Amniotic epithelial cell (primary cell): ENCODE results near the gene CD6.

Source experiments
- DNase-seq: peaks from one replicate; pipeline ENCODE4 v3.0.0-alpha.2; 2010; ENCODE audit warnings: low read depth

CD6 gene

DNA sequence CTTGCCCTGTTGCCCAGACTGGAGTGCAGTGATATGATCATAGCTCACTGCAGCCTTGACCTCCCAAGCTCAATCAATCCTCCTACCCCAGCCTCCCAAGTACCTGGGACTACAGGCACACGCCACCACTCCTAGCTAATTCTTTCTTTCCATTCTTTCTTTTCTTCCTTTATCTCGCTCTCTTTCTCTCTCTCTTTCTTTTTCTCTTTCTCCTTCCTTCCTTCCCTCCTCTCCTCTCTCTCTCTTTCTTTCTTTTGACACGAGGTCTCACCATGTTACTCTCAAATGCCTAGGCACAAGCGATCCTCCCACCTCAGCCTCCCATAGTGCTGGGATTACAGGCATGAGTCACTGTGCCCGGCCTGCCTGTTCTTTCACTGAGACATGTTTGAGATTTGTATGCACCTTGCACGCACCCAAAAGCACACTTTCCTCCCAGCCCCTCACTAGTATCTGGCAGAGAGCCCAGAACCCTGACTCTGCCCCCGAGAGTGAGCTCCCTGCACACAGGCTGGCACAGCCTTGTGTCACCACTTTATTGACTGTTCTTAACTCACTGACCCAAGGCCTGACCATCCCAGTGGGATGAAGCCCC lies 56.8 kb downstream of the CD6 start:
- DNase-seq: no peak

DNA sequence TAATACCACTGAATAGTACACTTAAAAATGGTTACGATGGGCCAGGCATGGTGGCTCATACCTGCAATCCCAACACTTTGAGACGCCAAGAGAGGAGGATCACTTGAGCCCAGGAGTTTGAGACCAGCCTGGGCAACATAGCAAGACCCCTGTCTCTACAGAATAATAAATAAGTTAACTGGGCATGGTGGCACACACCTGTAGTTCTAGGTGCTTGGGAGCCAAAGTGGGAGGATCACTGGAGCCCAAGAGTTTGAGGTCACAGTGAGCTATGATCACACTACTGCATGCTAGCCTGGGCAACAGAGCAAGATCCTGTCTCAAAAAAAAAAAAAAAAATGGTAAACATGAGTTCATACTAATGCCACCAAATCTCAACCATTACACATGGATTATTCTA lies 61.3 kb downstream of the CD6 start:
- no peak for DNase-seq

DNA sequence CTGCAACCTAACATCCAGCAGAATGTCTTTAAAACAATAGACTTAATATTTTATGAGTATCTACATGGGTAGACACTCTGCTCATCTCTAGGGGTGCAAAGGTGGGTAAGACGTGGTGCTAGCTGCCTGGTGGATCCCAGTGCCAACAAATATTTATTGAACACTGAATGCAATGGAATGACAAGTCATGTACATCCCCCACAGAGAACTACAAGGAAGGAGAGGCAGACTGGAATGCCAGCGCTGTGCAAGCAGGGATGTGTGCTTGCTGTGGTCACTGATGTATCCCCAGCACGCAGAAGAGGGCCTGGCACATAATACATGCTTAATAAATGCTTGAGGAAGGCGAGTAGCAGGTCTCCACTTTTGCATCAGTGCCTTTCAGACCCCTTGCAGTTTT lies 61.9 kb downstream of the CD6 start:
- DNase-seq: no peak

DNA sequence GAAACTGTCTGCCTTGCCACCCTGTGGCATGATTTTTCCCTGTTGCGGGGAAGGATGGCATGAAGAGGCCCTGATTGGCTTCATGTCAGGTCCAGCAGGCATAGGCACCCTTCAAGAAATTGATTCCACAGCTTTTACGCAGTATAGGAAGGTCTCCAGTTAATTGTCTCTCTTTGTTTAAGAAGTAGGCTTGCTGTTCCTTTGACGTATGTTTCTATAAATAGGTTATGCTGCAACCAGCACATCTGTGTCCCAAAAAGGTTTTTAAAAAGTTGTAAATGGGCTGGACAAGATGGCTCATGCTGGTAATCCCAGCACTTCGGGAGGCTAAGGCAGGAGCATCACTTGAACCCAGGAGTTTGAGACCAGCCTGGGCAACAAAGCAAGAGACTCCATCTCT lies 62.6 kb downstream of the CD6 start:
- DNase-seq: no peak

DNA sequence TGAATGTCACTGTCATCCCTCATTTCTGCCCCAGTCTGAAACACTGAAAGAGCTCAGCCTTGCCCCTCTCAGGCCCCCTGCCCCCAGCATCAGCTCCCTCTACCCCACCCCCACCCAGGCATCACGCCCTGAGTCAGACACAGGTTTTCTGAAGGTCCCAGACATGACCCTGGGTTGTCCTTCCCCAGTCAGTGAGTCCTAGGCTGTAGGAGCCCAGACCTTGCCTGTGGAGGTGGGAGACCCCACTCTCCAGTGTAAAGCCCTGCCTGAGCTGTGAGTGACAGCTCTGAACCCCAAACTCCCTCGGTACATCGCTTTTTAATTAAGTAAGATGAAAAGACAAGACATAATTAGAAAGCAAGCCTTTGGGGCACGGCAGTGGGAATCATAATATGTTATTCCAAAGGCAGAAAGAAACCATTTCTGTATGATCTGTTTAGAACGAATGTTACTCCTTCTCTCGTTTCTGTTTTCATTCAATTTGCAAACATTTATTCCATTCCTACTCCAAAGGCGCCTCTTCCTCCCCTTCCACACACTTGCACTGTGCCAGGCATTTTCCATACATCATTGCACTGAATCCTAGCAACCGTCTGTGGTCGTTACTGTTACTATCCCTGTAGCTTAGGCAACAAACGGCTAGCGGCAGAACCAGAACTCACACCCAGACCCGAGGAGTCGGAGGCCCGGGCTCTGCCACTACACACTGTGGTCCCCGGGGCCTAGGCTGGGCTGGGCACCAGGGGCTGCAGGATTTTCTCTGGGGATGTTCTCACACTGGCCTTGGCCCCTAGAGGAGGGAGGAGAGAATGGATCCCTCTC lies 63.4 kb downstream of the CD6 start:
- DNase-seq: no peak

DNA sequence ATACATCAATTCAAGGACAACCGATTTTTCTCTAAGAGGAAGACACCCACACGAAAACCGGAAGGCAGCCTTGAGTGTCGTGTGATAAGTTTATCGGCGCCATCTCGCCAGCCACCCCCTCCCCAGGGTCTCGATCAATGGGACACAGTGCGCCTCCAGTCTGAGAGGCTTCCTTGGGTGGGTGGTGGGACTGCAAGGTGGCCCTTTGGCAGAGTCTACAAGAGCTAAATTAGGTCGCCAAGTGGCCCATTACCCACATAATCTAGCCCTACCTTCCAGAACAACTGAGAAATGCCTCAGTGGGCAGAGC lies 64.0 kb downstream of the CD6 start:
- no peak for DNase-seq

DNA sequence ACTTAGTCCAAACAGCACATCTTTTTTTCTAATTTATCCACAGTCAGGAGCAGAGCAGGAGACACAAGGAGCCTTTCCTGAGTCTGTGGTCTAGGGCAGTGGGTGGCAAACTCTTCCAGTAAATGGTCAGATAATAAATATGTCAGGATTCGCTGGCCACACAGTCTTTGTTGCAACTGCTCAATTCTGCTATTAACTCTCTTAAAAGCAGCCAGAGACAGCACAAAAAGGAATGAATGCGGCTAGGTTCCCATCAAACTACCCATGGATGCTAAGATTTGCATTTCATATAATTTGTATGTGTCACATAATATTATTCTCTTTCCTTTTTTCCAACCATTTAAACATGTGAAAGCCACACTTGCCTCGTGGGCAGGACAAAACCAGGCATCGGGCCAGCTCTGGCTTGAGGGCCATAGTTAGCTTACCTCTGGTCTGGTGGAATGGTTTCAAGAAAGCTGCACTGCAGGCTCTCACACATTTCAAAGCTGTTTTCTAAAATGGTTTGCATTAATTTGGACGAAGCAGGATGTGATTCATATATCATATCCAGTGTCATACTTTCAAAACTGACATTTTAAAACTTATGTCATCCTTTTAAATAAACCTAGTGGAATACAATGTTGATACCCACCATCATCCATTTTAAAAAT lies 66.1 kb downstream of the CD6 start:
- DNase-seq: no peak

DNA sequence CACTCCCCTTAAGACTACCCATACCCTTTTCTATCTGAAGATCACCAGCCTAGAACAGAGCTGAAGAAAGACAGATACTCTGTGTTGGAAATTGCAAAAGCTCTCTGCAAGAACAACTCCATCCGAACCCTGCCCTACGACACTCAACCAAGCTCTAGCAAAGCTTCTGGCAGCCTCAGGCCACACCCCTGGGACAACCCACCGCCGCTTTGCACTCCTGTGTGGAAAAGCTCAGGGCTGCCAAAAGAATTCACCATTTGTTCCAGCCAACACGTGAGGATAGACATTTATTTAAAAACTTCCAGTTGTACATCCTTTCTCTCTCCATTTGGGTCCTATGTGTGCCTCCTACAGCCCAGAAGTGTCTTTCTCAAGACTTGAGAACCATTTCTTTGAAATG lies 68.4 kb downstream of the CD6 start:
- DNase-seq: no peak

DNA sequence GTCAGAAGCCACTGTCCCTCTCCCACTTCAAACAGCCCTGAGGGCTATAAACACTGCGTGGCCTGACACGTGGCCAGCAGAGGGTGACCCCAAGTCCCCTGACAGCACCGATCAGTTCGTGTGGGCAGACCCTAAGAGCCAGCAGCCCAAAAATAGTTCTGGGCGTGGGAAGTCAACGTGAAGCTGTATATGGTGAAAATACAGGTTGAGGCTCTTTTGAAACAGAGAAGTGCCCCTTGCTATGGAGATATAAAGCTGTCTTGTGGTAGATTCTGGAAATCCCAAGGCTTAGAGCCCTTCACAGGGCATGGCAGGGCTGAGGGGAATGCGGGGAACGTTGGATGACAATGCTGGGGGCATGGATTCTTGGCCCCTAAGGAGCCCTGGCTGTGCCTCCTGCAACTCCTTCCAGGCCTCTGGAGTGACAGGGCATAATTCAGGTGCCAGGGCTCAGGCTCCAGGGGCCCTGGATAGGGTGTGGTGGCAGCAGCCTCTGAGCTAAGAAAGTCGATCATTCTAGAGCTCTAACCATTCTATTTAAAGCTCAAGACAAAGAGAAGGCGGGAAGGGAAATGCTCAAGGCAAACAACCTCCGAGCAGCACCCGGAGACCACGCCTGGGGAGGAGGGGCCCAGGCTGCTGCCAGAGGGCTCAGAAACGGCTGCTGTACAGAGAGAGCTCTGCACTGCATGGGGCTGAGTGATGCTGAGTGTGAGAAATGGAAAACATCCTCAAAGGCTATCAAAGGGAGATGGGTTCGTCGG lies 70.5 kb downstream of the CD6 start:
- no peak for DNase-seq

DNA sequence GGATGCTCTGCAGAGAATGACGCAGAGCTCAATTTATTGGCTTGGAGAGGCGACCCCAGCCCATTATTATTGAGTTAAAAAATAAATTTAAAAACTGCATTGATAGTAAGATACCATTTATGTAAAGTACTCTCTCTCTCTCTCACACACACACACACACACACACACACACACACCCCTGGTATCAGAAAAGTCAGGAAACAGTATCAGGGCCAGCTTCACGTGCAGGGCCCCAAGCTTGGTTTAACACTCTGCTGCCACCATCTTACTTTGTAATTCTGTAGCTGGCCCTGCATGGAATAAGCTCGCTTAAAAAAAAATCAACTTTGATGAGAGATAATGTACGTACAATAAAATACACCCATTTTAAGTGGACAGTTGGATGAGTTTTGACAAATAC lies 71.1 kb downstream of the CD6 start:
- no peak for DNase-seq

DNA sequence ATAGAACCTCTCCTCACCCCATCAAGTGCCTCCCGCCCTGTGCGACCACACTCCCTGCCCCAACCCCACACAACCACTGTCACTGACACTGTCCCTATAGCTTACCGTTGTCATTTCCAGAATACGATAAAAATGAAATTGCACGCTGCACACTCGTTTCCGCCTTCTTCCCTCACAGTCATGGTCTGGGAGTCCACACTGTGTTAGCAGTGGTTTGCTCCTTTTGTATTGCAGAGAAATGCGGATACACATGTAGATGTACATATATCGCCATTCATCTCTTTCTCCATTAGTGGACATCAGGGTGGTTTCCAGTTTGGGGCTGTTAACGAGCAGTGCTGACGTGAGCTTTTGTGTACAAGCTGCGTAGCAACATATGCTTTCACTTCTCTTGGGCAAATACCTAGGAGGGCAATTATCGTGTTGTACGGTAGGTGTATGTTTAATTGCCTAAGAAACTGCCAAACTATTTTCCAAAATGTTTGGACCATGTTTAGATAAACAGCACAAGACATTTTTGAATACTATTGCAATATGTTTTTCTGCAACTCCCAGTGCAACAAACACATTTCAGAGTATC lies 71.6 kb downstream of the CD6 start:
- DNase-seq: no peak

DNA sequence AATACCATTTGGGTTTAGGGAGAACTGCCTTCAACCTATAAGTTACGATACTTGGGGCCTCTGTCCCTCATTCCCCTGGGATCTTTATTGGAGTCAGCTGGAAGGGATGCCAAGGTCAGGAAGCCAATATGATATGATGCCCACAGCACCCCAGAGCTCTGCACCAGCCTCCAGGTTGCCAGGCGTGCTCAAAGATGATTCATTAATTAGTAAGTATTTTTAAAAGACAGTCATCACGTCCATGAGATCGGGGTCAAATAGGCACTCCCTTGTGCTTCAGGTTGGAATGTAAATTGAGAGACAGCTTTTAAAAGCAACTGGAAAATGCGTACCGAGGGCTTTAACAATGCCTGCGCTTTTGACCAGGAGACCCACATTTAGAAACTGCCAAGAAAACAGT lies 73.8 kb downstream of the CD6 start:
- DNase-seq: no peak

DNA sequence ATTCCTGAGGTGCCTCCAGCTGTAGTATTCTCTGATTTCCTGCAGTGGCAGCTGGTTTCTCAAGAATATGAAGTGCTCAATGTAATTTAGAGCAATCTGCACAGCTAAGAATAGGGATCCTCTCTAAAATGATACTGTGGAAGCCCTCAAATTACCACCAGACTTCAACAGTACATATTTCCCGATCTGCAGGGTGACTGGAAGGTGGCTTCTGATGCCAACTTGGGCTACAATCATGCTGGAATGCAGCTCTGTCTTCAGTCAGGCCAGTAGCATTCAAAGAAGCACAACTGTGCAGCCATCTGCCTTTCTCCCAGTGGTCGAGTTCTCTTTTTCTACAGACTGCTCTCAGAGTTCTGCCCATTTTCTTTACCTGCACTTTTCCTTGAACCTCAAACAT lies 75.4 kb downstream of the CD6 start:
- DNase-seq: no peak

DNA sequence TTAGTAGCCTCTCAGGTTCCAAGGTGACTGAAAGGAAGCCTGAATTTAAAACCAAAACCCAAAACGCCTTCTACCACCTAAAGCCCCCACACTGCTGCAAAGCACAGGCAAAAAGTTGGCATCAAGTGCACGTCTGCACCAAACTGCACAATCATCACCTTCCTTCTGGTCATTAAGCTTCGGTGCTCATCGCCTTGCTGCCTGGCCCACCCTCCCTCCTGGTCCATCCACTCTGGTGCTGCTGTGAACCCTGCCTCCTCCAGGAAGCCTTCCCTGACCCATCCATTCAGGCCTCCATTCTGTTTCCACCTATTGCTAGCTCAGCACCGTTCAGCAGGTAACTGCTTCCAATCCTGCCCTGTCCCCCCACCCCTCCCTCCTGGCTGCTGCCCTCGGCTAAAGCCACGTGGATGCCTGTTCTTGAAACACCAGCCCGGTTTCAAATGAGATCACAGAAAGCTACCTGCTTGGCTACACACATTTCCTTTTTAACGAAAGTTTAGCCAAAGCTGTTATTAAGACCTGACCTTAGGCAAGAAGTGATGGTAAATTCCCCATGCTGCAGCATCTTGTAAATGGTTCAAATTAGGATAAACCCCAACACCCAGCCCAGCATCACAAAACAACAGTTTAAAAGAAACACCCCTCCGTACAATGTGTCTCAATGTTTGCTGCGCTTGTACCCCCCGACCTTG lies 77.0 kb downstream of the CD6 start:
- DNase-seq: no peak

DNA sequence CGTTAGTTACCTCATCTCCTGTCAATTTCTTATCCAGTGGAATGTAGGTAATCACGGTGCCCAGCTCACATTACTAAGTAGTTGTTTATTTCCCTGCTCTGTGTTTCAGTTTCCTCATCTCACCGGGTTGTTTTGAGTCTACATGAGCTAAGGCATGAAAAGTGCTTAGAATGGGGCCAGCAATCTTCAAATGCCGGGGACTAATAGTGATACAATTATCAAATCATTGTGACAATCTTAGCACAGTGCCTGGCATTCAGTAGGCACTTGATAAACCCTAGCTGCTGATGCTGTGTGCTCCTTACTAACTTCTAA lies 77.5 kb downstream of the CD6 start:
- DNase-seq: no peak

DNA sequence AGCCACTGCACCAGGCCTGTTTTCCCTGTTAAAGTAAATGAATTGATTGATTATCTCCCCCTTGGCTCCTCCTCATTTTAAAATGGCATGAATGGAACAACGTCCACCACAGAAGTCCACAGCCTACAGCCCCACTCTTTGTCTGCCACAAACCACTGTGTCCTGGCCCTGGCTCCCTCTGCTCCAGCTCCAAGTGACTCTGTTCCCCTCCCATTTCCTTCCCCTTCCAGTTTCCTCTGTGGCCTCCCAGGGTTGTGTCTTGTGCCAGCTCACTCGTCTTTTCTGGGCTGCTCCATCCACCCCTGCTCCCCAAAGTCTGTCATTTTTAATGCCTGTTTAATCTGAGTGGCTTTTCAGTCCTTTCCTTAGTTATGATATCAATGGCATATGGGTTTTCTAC lies 78.4 kb downstream of the CD6 start:
- DNase-seq: no peak

DNA sequence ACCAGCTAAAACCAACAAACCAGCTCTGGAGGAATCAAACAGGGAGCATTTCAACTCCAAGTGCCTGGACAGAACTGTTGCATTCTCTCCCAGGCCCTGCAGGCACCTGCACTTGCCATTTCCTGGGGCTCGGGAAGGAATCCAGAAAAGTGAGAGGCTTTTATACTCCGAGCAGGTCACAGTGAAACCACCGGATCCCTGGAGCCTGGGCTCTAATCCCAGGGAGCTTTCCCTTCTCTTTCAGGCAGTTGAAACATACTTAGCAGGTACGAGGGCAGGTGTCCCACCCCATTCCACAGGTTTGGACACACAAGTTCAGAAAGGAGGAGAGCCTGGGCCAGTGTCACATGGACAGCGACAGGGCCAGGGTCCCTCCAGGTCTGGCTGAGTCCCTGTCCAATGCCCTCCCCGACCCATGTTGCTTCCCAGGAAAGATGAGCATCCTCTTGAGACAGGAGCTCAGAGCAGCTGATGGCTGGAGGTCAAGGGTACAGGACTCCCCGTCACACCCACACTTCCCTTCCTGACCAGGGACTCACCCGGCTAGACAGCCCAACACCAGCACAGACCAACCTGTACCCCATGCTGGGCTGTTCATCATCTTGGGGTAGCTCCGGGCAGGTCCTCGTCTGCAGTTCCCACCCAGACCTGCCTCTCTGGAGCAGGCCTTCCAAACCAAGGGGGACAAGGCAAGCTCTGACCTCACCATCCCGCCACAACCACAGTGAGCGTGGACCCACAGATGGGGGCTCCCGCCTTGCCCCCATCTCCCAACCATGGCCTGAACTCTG lies 80.9 kb downstream of the CD6 start:
- no peak for DNase-seq

DNA sequence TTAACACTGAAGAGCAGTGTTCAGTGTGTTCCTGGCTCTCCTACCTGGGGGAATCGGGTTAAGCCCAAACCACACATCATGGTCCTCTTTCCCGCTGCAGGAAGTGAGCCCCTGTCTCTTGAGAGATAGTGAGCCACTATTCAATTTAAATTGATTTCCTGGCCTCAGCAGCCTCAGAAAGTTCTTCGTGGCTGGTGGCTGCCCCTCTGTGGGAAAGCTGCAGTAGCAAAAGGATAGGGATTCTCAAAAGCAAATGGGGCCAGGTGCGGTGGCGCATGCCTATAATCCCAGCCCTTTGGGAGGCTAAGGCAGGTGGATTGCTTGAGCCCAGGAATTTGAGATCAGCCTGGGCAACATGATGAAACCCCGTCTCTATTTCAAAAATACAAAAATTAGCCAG lies 81.7 kb downstream of the CD6 start:
- DNase-seq: no peak

DNA sequence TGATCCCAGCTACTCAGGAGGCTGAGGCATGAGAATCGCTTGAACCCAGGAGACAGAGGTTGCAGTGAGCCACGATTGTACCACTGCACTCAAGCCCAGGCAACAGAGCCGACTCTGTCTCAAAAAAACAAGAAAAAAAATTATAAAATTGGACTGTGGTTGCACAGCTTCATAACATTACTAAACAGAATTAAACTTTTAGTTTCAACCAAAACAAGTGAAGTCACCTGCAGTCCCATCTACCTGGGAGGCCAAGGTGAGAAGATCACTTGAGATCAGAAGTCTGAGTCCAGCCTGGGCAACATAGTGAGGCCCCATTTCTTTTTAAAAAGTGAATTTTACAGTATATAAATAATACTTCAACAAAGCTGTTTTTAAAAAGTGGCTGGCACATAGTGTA lies 83.0 kb downstream of the CD6 start:
- no peak for DNase-seq

DNA sequence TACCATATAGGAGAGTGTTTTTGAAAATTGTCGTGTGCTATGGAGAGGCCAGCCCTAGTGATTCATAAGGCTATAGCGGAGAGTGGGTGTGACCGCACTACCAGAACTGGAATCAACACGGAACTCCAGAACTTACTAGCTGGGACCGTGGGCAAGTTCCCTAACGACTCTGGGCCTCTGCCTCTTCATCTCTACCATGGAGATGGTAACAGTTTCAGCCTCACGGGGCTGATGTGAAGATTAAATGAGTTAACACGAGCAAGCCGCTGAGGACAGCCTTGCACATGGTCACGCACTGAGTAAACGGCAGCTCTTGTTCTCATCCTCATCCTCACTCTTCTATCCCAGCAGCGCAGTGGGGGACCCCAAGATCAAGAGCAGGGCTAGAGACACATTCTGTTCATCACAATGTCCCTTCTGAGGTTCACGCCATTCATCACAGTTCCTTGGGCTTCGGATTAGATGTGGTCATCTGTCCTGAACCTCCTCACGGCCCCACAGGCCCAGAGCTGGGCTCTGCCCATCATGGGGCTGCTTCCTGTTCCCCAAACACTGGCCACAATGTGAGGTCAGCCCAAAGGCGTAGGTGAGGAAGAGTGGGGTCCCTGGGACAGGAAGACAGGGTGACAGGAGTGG lies 83.6 kb downstream of the CD6 start:
- no peak for DNase-seq

DNA sequence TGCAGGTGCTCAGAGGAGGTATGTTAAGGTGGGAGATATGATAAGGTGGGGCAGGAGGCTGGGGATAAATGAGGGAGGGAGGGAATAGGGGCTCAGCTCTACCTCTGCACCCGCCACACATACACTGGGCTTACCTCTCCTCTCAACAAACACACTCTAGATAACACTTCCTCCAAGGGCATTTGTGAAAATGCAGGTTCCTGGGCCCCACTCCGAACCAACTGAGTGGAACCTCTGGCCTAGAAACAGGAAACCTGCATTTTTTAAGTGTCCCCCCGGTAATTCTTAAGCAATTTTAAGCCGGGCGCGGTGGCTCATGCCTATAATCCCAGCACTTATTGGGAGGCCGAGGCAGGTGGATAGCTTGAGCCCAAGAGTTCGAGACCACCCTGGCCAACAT lies 84.3 kb downstream of the CD6 start:
- DNase-seq: no peak
